Lung (tissue), 12 donors: Measurements from ENCODE around the gene RCBTB1. TPM values are rescaled to one million over a fixed set of nuclear protein-coding genes. Genes with fewer than 3 reads are reported as not detected.

Experiments
- ATAC-seq: fragments of 200-7000 bp; cut with Tn5 transposase; one replicate; pipeline ENCODE4 v1.9.1; 2020; ENCODE audit warnings: moderate number of reproducible peaks; ENCODE audit not compliant: insufficient read depth, low FRiP score
- DNase-seq, 3 donors: peaks; one replicate each; pipeline ENCODE4 v3.0.0-alpha.2; 2013 to 2017
- H3K27ac ChIP-seq, 2 donors: one replicate each; pipeline ENCODE4 v1.5.1; 2013; ENCODE audit warnings: mild to moderate bottlenecking in 2 of 2, moderate library complexity in 2 of 2, control low read depth in 1 of 2, inconsistent platforms in 1 of 2, low read depth in 1 of 2, low read length in 1 of 2
- H3K27me3 ChIP-seq, 3 donors: one replicate each; pipeline ENCODE4 v1.5.1; 2013; ENCODE audit warnings: low read length in 2 of 3; ENCODE audit not compliant: control insufficient read depth in 3 of 3, insufficient read depth in 3 of 3
- H3K36me3 ChIP-seq, 4 donors: one replicate each; pipeline ENCODE4 v1.5.1; 2013; ENCODE audit warnings: low read length in 4 of 4, mild to moderate bottlenecking in 1 of 4, moderate library complexity in 1 of 4; ENCODE audit not compliant: control insufficient read depth in 4 of 4, insufficient read depth in 4 of 4
- H3K4me1 ChIP-seq, 5 donors: one replicate each; pipeline ENCODE4 v1.5.1; 2013; ENCODE audit warnings: low read length in 5 of 5, mild to moderate bottlenecking in 2 of 5, moderate library complexity in 1 of 5; ENCODE audit not compliant: control insufficient read depth in 5 of 5, insufficient read depth in 5 of 5
- H3K4me3 ChIP-seq: one replicate; pipeline ENCODE4 v1.5.1; 2013; ENCODE audit warnings: mild to moderate bottlenecking, control low read depth, moderate library complexity
- H3K9ac ChIP-seq, 2 donors: one replicate each; pipeline ENCODE4 v1.5.1; 2013; ENCODE audit warnings: low read length in 2 of 2, control low read depth in 1 of 2; ENCODE audit not compliant: insufficient read depth in 1 of 2
- H3K9me3 ChIP-seq, 4 donors: one replicate each; pipeline ENCODE4 v1.5.1; 2013; ENCODE audit warnings: low read length in 3 of 4, mild to moderate bottlenecking in 1 of 4, moderate library complexity in 1 of 4; ENCODE audit not compliant: control insufficient read depth in 4 of 4, insufficient read depth in 3 of 4
- CTCF ChIP-seq: IDR thresholded peaks from 2 replicates; pipeline ENCODE4 v1.5.1; 2012; ENCODE audit warnings: mild to moderate bottlenecking; ENCODE audit errors: control extremely low read depth, extremely low read depth
- WGBS, 2 donors: extraction: QIAGEN DNeasy Blood & Tissue Kit; methylation state at CpG; one replicate each; pipeline ENCODE4 v1.1.7; 2013; 5-methylcytosine and 5-hydroxymethylcytosine counted together
- polyA plus RNA-seq, 2 donors: library from polyadenylated mRNA; stranded (reverse); fragments of 200-250 nt; gene quantifications; one replicate each; pipeline ENCODE4 v1.2.1, GENCODE V29; 2013
- total RNA-seq, 2 donors: library from RNA; depleted of rRNA in 1 of 2; stranded (reverse); fragments of >200 nt in 1 of 2; gene quantifications; one replicate each; pipeline ENCODE4 v1.2.1, GENCODE V29; 2014 to 2021
- donor health status: control.
- donor health status: control.
- donor health status: Bipolar disorder and iron deficiency.
- donor health status: healthy.
- donor health status: DM: yes; HTN: yes; CAD: no.

Gene RCBTB1
- total and polyA plus RNA-seq, 4 donors, result 12.0 to 25.4 (median 17.8) TPM

DNA sequence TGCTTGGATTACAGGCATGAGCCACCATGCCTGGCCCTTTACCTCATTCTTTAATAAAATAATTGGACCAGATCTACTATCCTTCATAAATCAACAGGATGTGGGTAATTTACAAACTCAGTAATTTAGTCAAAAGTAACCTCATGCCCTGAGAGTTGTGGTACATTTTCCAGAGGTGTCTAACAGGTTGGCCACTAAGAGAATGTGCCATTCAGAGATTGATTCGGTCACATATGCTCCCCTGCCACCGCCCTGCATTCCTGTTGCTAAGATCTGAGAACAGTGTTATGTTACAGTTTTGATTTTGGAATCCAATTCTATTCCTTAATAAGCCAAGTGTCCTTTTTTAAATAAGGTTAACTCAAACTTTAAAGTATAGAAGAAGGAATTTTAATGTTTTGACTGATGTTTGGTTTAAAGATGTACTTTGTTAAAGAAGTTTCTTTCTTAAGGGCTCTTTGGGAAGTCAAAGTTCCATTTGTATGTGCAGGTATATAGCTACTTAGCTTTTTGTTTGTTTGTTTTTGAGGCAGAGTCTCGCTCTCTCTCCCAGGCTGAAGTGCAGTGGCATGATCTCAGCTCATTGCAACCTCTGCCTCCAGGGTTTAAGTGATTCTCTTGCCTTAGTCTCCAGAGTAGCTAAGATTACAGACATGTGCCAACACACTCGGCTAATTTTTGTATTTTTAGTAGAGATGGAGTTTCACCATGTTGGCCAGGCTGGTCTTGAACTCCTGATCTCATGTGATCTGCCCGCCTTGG, 60.4 kb downstream of the RCBTB1 start:
- no peaks in the 10 kb centered on the region for H3K9me3 ChIP-seq
- no peak overlapping the region for H3K9ac ChIP-seq
- ATAC-seq (no peak), DNase-seq (no peak)
- WGBS, 2 donors, result 83 to 86% methylated on average over 5 of the region's 5 CpGs
- no peak for TF ChIP-seq CTCF
- H3K27me3 ChIP-seq, result no peaks in the 10 kb centered on the region
- H3K4me1 ChIP-seq, result peaks cover 0 to 6% (median 0%) of the 10 kb centered on the region in 5 donors
- no peak overlapping the region for H3K27ac ChIP-seq
- no peak overlapping the region for H3K4me3 ChIP-seq
- peaks cover 5 to 9% (median 7%) of the 10 kb centered on the region in 4 donors for H3K36me3 ChIP-seq

- H3K27ac ChIP-seq, result no peak overlapping the region
- ATAC-seq (no peak), DNase-seq (no peak)
- H3K4me1 ChIP-seq, result peaks cover 0 to 6% (median 0%) of the 10 kb centered on the region in 5 donors
- peaks cover 9 to 14% (median 11%) of the 10 kb centered on the region in 4 donors for H3K36me3 ChIP-seq
- no peak overlapping the region for H3K9ac ChIP-seq
- no peaks in the 10 kb centered on the region for H3K27me3 ChIP-seq
- no peaks in the 10 kb centered on the region for H3K9me3 ChIP-seq
- 78 to 94% methylated on average over 4 of the region's 4 CpGs for WGBS, 2 donors
- TF ChIP-seq CTCF, result no peak
- H3K4me3 ChIP-seq, result no peak overlapping the region
These were observed 64.1 kb downstream of the RCBTB1 start for GRCh38 chr13:49521224-49521623.

DNA sequence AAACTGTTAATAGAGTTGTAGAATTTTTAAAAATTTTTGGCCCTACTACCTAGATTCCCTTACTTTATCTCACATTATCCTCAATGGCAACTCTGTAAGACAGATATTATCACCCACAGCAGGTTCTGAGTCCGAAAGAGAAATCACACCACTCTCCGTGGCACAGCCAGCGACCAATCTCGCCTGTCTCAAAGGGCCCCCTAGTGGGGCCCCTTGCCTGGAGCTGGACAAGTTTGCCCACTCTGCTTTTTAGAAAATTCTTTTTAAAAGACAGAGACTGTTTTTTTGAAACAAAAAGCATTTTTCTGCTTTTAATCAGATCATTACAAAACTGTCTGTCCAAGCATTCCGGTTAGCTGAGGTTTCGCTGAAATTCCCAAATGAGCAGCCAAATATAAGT, 67.9 kb downstream of the RCBTB1 start:
- DNase-seq (peak in 1 of 3 donors; percentile 23), ATAC-seq (no peak)
- Histone ChIP-seq H3K9ac (no peak overlapping the region), H3K36me3 (peaks cover 18 to 34% (median 25%) of the 10 kb centered on the region in 4 donors), H3K9me3 (no peaks in the 10 kb centered on the region), H3K4me1 (peaks cover 0 to 6% (median 0%) of the 10 kb centered on the region in 5 donors), H3K27ac (no peak overlapping the region), H3K4me3 (no peak overlapping the region), H3K27me3 (no peaks in the 10 kb centered on the region)
- 85 to 88% methylated on average over 6 of the region's 6 CpGs for WGBS, 2 donors
- TF ChIP-seq CTCF, result no peak

GRCh38 chr13:49516467-49516866, 68.9 kb downstream of the RCBTB1 start:
- DNase-seq (no peak), ATAC-seq (no peak)
- Histone ChIP-seq H3K27me3 (no peaks in the 10 kb centered on the region), H3K4me1 (peaks cover 0 to 3% (median 0%) of the 10 kb centered on the region in 5 donors), H3K9ac (no peak overlapping the region), H3K36me3 (peaks cover 18 to 32% (median 25%) of the 10 kb centered on the region in 4 donors), H3K27ac (no peak overlapping the region), H3K9me3 (no peaks in the 10 kb centered on the region), H3K4me3 (no peak overlapping the region)
- TF ChIP-seq CTCF, result no peak
- 83 to 87% methylated on average over 5 of the region's 5 CpGs for WGBS, 2 donors
